ENCODE data around the gene NAGA. TPM values are rescaled to one million over a fixed set of nuclear protein-coding genes. Genes with fewer than 3 reads are reported as not detected.

Gene NAGA
- total RNA-seq, 4 donors from 2014 or later: 26.2 to 40.9 (median 33.7) TPM

GRCh38 chr22:42022162-42022847 is 48.3 kb downstream of the NAGA start:
- intact Hi-C loops (cut with DNase I): no loop called here
- H3K4me1 ChIP-seq: no peaks in the 10 kb centered on the region
- H3K27ac ChIP-seq (replicated peaks in 1 of 4): no peak overlapping the region

GRCh38 chr22:42021571-42021970 is 49.0 kb downstream of the NAGA start:
- Histone ChIP-seq H3K27ac (replicated peaks in 1 of 4) (no peak overlapping the region), H3K36me3 (no peaks in the 10 kb centered on the region), H3K4me1 (no peaks in the 10 kb centered on the region), H3K27me3 (no peaks in the 10 kb centered on the region), H3K9me3 (no peaks in the 10 kb centered on the region), H3K4me3 (no peak overlapping the region)
- TF ChIP-seq EP300 (IDR thresholded peaks at IDR 0.05): no peak
- DNase-seq (ENCODE audit: extremely low spot score): no peak
- intact Hi-C loops (cut with DNase I): no loop called here
- WGBS: 90% methylated on average over 2 of the region's 2 CpGs

More at GRCh38 chr22:42022162-42022847, 48.3 kb downstream of the NAGA start:
- DNase-seq (ENCODE audit: extremely low spot score): no peak
- Histone ChIP-seq H3K9me3 (no peaks in the 10 kb centered on the region), H3K4me3 (no peak overlapping the region), H3K27me3 (no peaks in the 10 kb centered on the region), H3K36me3 (no peaks in the 10 kb centered on the region)
- WGBS: 85% methylated on average over 2 of the region's 2 CpGs
- TF ChIP-seq EP300 (IDR thresholded peaks at IDR 0.05) (no peak), POLR2A (IDR thresholded peaks at IDR 0.05; ENCODE audit: low read depth) (no peak), CTCF (IDR thresholded peaks at IDR 0.05) (no peak), POLR2AphosphoS5 (IDR thresholded peaks at IDR 0.05) (no peak)

- WGBS: 43% methylated on average over 1 of the region's 1 CpG
- no peak for TF ChIP-seq EP300 (IDR thresholded peaks at IDR 0.05)
- TF ChIP-seq POLR2A (IDR thresholded peaks at IDR 0.05; ENCODE audit: low read depth): no peak
- no peak for TF ChIP-seq POLR2AphosphoS5 (IDR thresholded peaks at IDR 0.05)
- TF ChIP-seq CTCF (IDR thresholded peaks at IDR 0.05): no peak
Observed at GRCh38 chr22:42018224-42018623, 52.4 kb downstream of the NAGA start.

GRCh38 chr22:42016111-42016510 is 54.5 kb downstream of the NAGA start:
- Histone ChIP-seq H3K27me3 (no peaks in the 10 kb centered on the region), H3K27ac (replicated peaks in 1 of 4) (no peak overlapping the region), H3K36me3 (no peaks in the 10 kb centered on the region), H3K4me1 (no peaks in the 10 kb centered on the region), H3K9me3 (peaks cover 0 to 16% (median 3%) of the 10 kb centered on the region in 4 donors), H3K4me3 (no peak overlapping the region)
- no peak for DNase-seq (ENCODE audit: extremely low spot score)
- intact Hi-C loops (cut with DNase I): no loop called here
- 81% methylated on average over 10 of the region's 10 CpGs for WGBS
- TF ChIP-seq EP300 (IDR thresholded peaks at IDR 0.05): no peak

More at GRCh38 chr22:42018224-42018623, 52.4 kb downstream of the NAGA start:
- Histone ChIP-seq H3K27ac (replicated peaks in 1 of 4) (no peak overlapping the region), H3K4me3 (no peak overlapping the region), H3K27me3 (no peaks in the 10 kb centered on the region), H3K4me1 (no peaks in the 10 kb centered on the region), H3K36me3 (no peaks in the 10 kb centered on the region), H3K9me3 (peaks cover 0 to 8% (median 0%) of the 10 kb centered on the region in 4 donors)
- intact Hi-C loops (cut with DNase I): no loop called here
- DNase-seq (ENCODE audit: extremely low spot score): no peak

DNA sequence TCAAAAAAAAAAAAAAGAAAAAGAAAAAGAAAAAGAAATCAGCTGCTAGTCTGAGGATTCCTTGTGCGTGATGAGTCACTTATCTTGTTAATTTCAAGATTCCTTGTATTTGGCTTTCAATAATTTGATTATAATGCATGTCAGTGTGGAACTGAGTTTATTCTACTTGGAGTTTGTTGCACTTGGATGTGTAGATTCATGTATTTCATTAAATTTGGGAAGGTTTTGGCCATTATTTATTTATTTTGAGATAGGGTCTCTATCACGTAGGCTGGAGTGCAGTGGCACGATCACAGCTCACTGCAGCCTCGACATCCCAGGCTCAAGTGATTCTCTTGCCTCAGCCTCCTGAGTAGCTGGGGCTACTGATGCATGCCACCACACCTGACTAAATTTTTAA is 57.2 kb downstream of the NAGA start:
- 66% methylated on average over 4 of the region's 4 CpGs for WGBS
- Histone ChIP-seq H3K4me1 (no peaks in the 10 kb centered on the region), H3K27me3 (no peaks in the 10 kb centered on the region), H3K9me3 (peaks cover 0 to 40% (median 25%) of the 10 kb centered on the region in 4 donors), H3K27ac (replicated peaks in 1 of 4) (no peak overlapping the region), H3K36me3 (no peaks in the 10 kb centered on the region), H3K4me3 (no peak overlapping the region)
- no peak for TF ChIP-seq CTCF (IDR thresholded peaks at IDR 0.05)
- no peak for TF ChIP-seq POLR2AphosphoS5 (IDR thresholded peaks at IDR 0.05)
- no peak for TF ChIP-seq EP300 (IDR thresholded peaks at IDR 0.05)
- TF ChIP-seq POLR2A (IDR thresholded peaks at IDR 0.05; ENCODE audit: low read depth): no peak
- DNase-seq (ENCODE audit: extremely low spot score): no peak
- intact Hi-C loops (cut with DNase I): no loop called here

GRCh38 chr22:42010778-42011177 is 59.8 kb downstream of the NAGA start:
- Histone ChIP-seq H3K27ac (replicated peaks in 1 of 4) (no peak overlapping the region), H3K4me1 (no peaks in the 10 kb centered on the region), H3K9me3 (peaks cover 0 to 40% (median 25%) of the 10 kb centered on the region in 4 donors), H3K27me3 (no peaks in the 10 kb centered on the region), H3K4me3 (no peak overlapping the region), H3K36me3 (no peaks in the 10 kb centered on the region)
- no peak for TF ChIP-seq POLR2A (IDR thresholded peaks at IDR 0.05; ENCODE audit: low read depth)
- TF ChIP-seq EP300 (IDR thresholded peaks at IDR 0.05): no peak
- no peak for TF ChIP-seq CTCF (IDR thresholded peaks at IDR 0.05)
- DNase-seq (ENCODE audit: extremely low spot score): no peak
- intact Hi-C loops (cut with DNase I): no loop called here
- 93% methylated on average over 7 of the region's 7 CpGs for WGBS

Measured in esophagus muscularis mucosa (tissue), 4 donors.